WTC11 (cell line): ENCODE measurements around the gene CR2. TPM values are rescaled to one million over a fixed set of nuclear protein-coding genes. Genes with fewer than 3 reads are reported as not detected.

Experiments
- ATAC-seq: fragments of 200-7000 bp; cut with Tn5 transposase; 2 replicates; pipeline ENCODE4 v1.10.0; 2021; ENCODE audit warnings: mild to moderate bottlenecking, moderate library complexity
- CTCF ChIA-PET: fragments of 300-600 bp; sonication (Branson Sonifier 250); formaldehyde crosslinking; loops from one replicate; lab custom pipeline; 2021; ENCODE audit warnings: antibody characterized with exemption; lab: Charles Lee
- POLR2A ChIA-PET: fragments of 350-600 bp; sonication (Branson Sonifier 250); formaldehyde crosslinking; loops from one replicate; lab custom pipeline; 2021; ENCODE audit warnings: antibody characterized with exemption; lab: Charles Lee
- DNase-seq: peaks from one replicate; pipeline ENCODE4 v3.0.0; 2021; ENCODE audit warnings: low spot score
- H3K27ac Mint-ChIP-seq: 2 replicates; pipeline ENCODE4 v1.8.0; 2021; ENCODE audit warnings: mixed read lengths
- H3K27me3 Mint-ChIP-seq: 2 replicates; pipeline ENCODE4 v1.8.0; 2021; ENCODE audit warnings: low read depth, mild to moderate bottlenecking, moderate library complexity, mixed read lengths
- H3K36me3 Mint-ChIP-seq: 2 replicates; pipeline ENCODE4 v1.8.0; 2021; ENCODE audit warnings: mixed read lengths
- H3K4me1 Mint-ChIP-seq: 2 replicates; pipeline ENCODE4 v1.8.0; 2022; ENCODE audit warnings: mixed read lengths
- H3K4me3 Mint-ChIP-seq: 2 replicates; pipeline ENCODE4 v1.8.0; 2021; ENCODE audit warnings: mild to moderate bottlenecking, moderate library complexity, mixed read lengths
- H3K9me3 Mint-ChIP-seq: 2 replicates; pipeline ENCODE4 v1.8.0; 2021; ENCODE audit warnings: mixed read lengths
- GRHL2 ChIP-seq: fragments of 250-450 bp; sonication (Bioruptor Pico); IDR thresholded peaks from 2 replicates; pipeline ENCODE4 v1.8.0; 2022; ENCODE audit warnings: mild to moderate bottlenecking, moderate library complexity; ENCODE audit not compliant: insufficient replicate concordance, severe bottlenecking
- IRF2 ChIP-seq: sonication (generic); formaldehyde crosslinking; IDR thresholded peaks from 2 replicates; pipeline ENCODE4 v1.8.0; 2022; ENCODE audit warnings: low read depth, missing genetic modification reagents, borderline replicate concordance
- NR2C2 ChIP-seq: sonication (generic); formaldehyde crosslinking; IDR thresholded peaks from 2 replicates; pipeline ENCODE4 v1.8.0; 2022; ENCODE audit warnings: mild to moderate bottlenecking, missing genetic modification reagents
- RELA ChIP-seq: sonication (generic); formaldehyde crosslinking; IDR thresholded peaks from 2 replicates; pipeline ENCODE4 v1.8.1; 2022; ENCODE audit warnings: missing genetic modification reagents, mild to moderate bottlenecking, borderline replicate concordance
- SOX15 ChIP-seq: fragments of 250-450 bp; sonication (Bioruptor Pico); IDR thresholded peaks from 2 replicates; pipeline ENCODE4 v1.9.0; 2021; ENCODE audit warnings: mild to moderate bottlenecking
- TEAD4 ChIP-seq: sonication (generic); formaldehyde crosslinking; IDR thresholded peaks from 2 replicates; pipeline ENCODE4 v1.8.0; 2022; ENCODE audit warnings: mild to moderate bottlenecking, missing genetic modification reagents
- ZNF138 ChIP-seq: sonication (generic); formaldehyde crosslinking; conservative IDR thresholded peaks from 2 replicates; pipeline ENCODE4 v1.8.1; 2022; ENCODE audit warnings: mild to moderate bottlenecking, moderate library complexity, missing genetic modification reagents
- ZNF219 ChIP-seq: sonication (generic); formaldehyde crosslinking; IDR thresholded peaks from 2 replicates; pipeline ENCODE4 v1.8.0; 2023; ENCODE audit warnings: missing genetic modification reagents, mild to moderate bottlenecking, borderline replicate concordance
- ZNF416 ChIP-seq: fragments of 250-450 bp; sonication (Bioruptor Pico); IDR thresholded peaks from 2 replicates; pipeline ENCODE4 v1.9.0; 2021; ENCODE audit warnings: mild to moderate bottlenecking, inconsistent platforms
- total RNA-seq: library from RNA; stranded (reverse); gene quantifications from 3 replicates; pipeline ENCODE4 v1.2.3, GENCODE V29; 2021
- TF ChIP-seq, protein P1 (sequence below): sonication (generic); formaldehyde crosslinking; IDR thresholded peaks from 2 replicates; pipeline ENCODE4 v1.8.1; 2023; ENCODE audit warnings: mild to moderate bottlenecking, missing genetic modification reagents, moderate library complexity
- TF ChIP-seq, protein P2 (sequence below): sonication (generic); formaldehyde crosslinking; IDR thresholded peaks from 2 replicates; pipeline ENCODE4 v1.8.0; 2023; ENCODE audit warnings: mild to moderate bottlenecking, missing genetic modification reagents
- TF ChIP-seq, protein P3 (sequence below): fragments of 250-450 bp; sonication (Bioruptor Pico); IDR thresholded peaks from 2 replicates; pipeline ENCODE4 v2.1.2; 2022; ENCODE audit warnings: mild to moderate bottlenecking, moderate library complexity
- TF ChIP-seq, protein P4 (sequence below): sonication (generic); formaldehyde crosslinking; IDR thresholded peaks from 2 replicates; pipeline ENCODE4 v1.8.1; 2022; ENCODE audit warnings: low read depth, mild to moderate bottlenecking, moderate library complexity, missing genetic modification reagents, borderline replicate concordance
- TF ChIP-seq, protein P5 (sequence below): fragments of 250-450 bp; sonication (Bioruptor Pico); IDR thresholded peaks from 2 replicates; pipeline ENCODE4 v1.9.0; 2021; ENCODE audit warnings: mild to moderate bottlenecking
- TF ChIP-seq, protein P6 (sequence below): sonication (generic); formaldehyde crosslinking; IDR thresholded peaks from 2 replicates; pipeline ENCODE4 v1.8.0; 2022; ENCODE audit warnings: missing genetic modification reagents
- TF ChIP-seq, protein P7 (sequence below): sonication (generic); formaldehyde crosslinking; IDR thresholded peaks from 2 replicates; pipeline ENCODE4 v1.8.0; 2023; ENCODE audit warnings: missing genetic modification reagents
- TF ChIP-seq, protein P8 (sequence below): fragments of 250-450 bp; sonication (Bioruptor Pico); IDR thresholded peaks from 2 replicates; pipeline ENCODE4 v1.9.0; 2021; ENCODE audit warnings: moderate library complexity, mild to moderate bottlenecking, inconsistent platforms, borderline replicate concordance
- TF ChIP-seq, protein P9 (sequence below): sonication (generic); formaldehyde crosslinking; IDR thresholded peaks from 2 replicates; pipeline ENCODE4 v1.8.1; 2023; ENCODE audit warnings: mild to moderate bottlenecking, moderate library complexity, missing genetic modification reagents
- TF ChIP-seq, protein P10 (sequence below): sonication (generic); formaldehyde crosslinking; conservative IDR thresholded peaks from 2 replicates; pipeline ENCODE4 v1.8.1; 2023; ENCODE audit warnings: mild to moderate bottlenecking, low read depth, missing genetic modification reagents, moderate library complexity

CR2 gene
- total RNA-seq, 1 experiment from 2014 or later, result 3.8 TPM

DNA sequence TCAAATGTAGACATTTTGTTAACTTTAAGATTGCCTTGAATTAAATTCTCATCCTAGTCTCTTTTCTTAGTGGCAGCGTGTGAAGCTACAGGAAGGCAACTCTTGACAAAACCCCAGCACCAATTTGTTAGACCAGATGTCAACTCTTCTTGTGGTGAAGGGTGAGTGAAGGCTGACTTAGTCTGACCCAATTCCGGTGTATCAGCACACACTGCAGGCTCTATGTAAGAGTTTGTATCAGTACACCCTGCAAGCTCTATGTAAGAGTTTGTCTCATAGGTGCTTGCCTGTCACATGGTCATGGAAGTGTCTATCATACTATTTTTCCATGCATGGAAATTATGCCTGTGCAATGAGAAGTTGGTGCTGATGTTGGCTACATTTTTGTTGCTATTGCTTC, 16.8 kb downstream of the CR2 start:
- no peaks in the 10 kb centered on the region for H3K36me3 Mint-ChIP-seq
- CTCF ChIA-PET, result interaction anchor here (1.0 kb wide), 1 partner anchor 16 kb away, joined by 3 read pairs; the partner anchor contains the start of gene CR2
- TF ChIP-seq TEAD4 (CRISPR knock-in tag) (no peak), ZNF138 (no peak), ZNF416 (no peak), ZNF219 (CRISPR knock-in tag) (no peak), IRF2 (CRISPR knock-in tag) (no peak), NR2C2 (CRISPR knock-in tag) (no peak), GRHL2 (CRISPR knock-in tag) (no peak), SOX15 (no peak), RELA (no peak)
- TF ChIP-seq, protein P1, sequence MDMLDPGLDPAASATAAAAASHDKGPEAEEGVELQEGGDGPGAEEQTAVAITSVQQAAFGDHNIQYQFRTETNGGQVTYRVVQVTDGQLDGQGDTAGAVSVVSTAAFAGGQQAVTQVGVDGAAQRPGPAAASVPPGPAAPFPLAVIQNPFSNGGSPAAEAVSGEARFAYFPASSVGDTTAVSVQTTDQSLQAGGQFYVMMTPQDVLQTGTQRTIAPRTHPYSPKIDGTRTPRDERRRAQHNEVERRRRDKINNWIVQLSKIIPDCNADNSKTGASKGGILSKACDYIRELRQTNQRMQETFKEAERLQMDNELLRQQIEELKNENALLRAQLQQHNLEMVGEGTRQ (CRISPR knock-in tag), result no peak
- TF ChIP-seq, protein P2, sequence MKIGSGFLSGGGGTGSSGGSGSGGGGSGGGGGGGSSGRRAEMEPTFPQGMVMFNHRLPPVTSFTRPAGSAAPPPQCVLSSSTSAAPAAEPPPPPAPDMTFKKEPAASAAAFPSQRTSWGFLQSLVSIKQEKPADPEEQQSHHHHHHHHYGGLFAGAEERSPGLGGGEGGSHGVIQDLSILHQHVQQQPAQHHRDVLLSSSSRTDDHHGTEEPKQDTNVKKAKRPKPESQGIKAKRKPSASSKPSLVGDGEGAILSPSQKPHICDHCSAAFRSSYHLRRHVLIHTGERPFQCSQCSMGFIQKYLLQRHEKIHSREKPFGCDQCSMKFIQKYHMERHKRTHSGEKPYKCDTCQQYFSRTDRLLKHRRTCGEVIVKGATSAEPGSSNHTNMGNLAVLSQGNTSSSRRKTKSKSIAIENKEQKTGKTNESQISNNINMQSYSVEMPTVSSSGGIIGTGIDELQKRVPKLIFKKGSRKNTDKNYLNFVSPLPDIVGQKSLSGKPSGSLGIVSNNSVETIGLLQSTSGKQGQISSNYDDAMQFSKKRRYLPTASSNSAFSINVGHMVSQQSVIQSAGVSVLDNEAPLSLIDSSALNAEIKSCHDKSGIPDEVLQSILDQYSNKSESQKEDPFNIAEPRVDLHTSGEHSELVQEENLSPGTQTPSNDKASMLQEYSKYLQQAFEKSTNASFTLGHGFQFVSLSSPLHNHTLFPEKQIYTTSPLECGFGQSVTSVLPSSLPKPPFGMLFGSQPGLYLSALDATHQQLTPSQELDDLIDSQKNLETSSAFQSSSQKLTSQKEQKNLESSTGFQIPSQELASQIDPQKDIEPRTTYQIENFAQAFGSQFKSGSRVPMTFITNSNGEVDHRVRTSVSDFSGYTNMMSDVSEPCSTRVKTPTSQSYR (CRISPR knock-in tag), result no peak
- TF ChIP-seq, protein P3, sequence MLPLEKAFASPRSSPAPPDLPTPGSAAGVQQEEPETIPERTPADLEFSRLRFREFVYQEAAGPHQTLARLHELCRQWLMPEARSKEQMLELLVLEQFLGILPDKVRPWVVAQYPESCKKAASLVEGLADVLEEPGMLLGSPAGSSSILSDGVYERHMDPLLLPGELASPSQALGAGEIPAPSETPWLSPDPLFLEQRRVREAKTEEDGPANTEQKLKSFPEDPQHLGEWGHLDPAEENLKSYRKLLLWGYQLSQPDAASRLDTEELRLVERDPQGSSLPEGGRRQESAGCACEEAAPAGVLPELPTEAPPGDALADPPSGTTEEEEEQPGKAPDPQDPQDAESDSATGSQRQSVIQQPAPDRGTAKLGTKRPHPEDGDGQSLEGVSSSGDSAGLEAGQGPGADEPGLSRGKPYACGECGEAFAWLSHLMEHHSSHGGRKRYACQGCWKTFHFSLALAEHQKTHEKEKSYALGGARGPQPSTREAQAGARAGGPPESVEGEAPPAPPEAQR, result no peak
- TF ChIP-seq, protein P4, sequence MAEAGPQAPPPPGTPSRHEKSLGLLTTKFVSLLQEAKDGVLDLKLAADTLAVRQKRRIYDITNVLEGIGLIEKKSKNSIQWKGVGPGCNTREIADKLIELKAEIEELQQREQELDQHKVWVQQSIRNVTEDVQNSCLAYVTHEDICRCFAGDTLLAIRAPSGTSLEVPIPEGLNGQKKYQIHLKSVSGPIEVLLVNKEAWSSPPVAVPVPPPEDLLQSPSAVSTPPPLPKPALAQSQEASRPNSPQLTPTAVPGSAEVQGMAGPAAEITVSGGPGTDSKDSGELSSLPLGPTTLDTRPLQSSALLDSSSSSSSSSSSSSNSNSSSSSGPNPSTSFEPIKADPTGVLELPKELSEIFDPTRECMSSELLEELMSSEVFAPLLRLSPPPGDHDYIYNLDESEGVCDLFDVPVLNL (CRISPR knock-in tag), result no peak
- TF ChIP-seq, protein P5, sequence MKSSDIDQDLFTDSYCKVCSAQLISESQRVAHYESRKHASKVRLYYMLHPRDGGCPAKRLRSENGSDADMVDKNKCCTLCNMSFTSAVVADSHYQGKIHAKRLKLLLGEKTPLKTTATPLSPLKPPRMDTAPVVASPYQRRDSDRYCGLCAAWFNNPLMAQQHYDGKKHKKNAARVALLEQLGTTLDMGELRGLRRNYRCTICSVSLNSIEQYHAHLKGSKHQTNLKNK, result no peak
- TF ChIP-seq, protein P6, sequence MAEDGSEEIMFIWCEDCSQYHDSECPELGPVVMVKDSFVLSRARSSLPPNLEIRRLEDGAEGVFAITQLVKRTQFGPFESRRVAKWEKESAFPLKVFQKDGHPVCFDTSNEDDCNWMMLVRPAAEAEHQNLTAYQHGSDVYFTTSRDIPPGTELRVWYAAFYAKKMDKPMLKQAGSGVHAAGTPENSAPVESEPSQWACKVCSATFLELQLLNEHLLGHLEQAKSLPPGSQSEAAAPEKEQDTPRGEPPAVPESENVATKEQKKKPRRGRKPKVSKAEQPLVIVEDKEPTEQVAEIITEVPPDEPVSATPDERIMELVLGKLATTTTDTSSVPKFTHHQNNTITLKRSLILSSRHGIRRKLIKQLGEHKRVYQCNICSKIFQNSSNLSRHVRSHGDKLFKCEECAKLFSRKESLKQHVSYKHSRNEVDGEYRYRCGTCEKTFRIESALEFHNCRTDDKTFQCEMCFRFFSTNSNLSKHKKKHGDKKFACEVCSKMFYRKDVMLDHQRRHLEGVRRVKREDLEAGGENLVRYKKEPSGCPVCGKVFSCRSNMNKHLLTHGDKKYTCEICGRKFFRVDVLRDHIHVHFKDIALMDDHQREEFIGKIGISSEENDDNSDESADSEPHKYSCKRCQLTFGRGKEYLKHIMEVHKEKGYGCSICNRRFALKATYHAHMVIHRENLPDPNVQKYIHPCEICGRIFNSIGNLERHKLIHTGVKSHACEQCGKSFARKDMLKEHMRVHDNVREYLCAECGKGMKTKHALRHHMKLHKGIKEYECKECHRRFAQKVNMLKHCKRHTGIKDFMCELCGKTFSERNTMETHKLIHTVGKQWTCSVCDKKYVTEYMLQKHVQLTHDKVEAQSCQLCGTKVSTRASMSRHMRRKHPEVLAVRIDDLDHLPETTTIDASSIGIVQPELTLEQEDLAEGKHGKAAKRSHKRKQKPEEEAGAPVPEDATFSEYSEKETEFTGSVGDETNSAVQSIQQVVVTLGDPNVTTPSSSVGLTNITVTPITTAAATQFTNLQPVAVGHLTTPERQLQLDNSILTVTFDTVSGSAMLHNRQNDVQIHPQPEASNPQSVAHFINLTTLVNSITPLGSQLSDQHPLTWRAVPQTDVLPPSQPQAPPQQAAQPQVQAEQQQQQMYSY (CRISPR knock-in tag), result no peak
- TF ChIP-seq, protein P7, sequence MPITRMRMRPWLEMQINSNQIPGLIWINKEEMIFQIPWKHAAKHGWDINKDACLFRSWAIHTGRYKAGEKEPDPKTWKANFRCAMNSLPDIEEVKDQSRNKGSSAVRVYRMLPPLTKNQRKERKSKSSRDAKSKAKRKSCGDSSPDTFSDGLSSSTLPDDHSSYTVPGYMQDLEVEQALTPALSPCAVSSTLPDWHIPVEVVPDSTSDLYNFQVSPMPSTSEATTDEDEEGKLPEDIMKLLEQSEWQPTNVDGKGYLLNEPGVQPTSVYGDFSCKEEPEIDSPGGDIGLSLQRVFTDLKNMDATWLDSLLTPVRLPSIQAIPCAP (CRISPR knock-in tag), result no peak
- TF ChIP-seq, protein P8, sequence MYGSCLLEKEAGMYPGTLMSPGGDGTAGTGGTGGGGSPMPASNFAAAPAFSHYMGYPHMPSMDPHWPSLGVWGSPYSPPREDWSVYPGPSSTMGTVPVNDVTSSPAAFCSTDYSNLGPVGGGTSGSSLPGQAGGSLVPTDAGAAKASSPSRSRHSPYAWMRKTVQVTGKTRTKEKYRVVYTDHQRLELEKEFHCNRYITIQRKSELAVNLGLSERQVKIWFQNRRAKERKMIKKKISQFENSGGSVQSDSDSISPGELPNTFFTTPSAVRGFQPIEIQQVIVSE, result no peak
- TF ChIP-seq, protein P9, sequence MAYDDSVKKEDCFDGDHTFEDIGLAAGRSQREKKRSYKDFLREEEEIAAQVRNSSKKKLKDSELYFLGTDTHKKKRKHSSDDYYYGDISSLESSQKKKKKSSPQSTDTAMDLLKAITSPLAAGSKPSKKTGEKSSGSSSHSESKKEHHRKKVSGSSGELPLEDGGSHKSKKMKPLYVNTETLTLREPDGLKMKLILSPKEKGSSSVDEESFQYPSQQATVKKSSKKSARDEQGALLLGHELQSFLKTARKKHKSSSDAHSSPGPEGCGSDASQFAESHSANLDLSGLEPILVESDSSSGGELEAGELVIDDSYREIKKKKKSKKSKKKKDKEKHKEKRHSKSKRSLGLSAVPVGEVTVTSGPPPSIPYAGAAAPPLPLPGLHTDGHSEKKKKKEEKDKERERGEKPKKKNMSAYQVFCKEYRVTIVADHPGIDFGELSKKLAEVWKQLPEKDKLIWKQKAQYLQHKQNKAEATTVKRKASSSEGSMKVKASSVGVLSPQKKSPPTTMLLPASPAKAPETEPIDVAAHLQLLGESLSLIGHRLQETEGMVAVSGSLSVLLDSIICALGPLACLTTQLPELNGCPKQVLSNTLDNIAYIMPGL, result no peak
- TF ChIP-seq, protein P10, sequence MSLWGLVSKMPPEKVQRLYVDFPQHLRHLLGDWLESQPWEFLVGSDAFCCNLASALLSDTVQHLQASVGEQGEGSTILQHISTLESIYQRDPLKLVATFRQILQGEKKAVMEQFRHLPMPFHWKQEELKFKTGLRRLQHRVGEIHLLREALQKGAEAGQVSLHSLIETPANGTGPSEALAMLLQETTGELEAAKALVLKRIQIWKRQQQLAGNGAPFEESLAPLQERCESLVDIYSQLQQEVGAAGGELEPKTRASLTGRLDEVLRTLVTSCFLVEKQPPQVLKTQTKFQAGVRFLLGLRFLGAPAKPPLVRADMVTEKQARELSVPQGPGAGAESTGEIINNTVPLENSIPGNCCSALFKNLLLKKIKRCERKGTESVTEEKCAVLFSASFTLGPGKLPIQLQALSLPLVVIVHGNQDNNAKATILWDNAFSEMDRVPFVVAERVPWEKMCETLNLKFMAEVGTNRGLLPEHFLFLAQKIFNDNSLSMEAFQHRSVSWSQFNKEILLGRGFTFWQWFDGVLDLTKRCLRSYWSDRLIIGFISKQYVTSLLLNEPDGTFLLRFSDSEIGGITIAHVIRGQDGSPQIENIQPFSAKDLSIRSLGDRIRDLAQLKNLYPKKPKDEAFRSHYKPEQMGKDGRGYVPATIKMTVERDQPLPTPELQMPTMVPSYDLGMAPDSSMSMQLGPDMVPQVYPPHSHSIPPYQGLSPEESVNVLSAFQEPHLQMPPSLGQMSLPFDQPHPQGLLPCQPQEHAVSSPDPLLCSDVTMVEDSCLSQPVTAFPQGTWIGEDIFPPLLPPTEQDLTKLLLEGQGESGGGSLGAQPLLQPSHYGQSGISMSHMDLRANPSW (CRISPR knock-in tag), result no peak
- no peaks in the 10 kb centered on the region for H3K27me3 Mint-ChIP-seq
- no peaks in the 10 kb centered on the region for H3K9me3 Mint-ChIP-seq
- no peaks in the 10 kb centered on the region for H3K4me1 Mint-ChIP-seq
- DNase-seq (no peak), ATAC-seq (no peak)
- POLR2A ChIA-PET, result no interaction called here
- H3K27ac Mint-ChIP-seq, result no peak overlapping the region
- no peak overlapping the region for H3K4me3 Mint-ChIP-seq
